GM21423 (cell line): Measurements from ENCODE around the gene PMEPA1.

Experiments
- ATAC-seq: cut with Tn5 transposase; IDR thresholded peaks from one replicate; pipeline ENCODE4 v1.9.1; 2021; ENCODE audit warnings: mild to moderate bottlenecking, moderate library complexity; ENCODE audit not compliant: unreplicated experiment

Gene PMEPA1

DNA sequence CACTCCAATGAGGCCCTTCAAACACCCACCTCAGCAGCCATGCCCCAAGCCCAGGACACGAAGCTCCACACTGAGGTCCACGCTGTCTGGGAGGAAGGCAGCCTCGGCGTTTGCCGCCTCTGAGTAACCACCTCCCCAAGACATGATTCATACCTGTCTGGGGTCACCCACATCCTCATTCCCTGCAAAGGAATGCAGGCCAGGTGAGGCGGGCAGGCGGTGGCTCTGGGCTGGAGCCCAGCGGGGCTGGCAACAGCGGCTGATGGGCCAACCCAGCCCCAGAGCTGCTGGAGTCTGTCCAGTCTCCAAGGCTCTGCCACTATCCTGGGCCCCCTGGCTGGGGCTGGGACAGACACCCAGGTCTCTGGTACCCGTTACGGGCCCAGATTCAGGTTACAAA, 14.8 kb downstream of the PMEPA1 start:
- no peak for ATAC-seq

DNA sequence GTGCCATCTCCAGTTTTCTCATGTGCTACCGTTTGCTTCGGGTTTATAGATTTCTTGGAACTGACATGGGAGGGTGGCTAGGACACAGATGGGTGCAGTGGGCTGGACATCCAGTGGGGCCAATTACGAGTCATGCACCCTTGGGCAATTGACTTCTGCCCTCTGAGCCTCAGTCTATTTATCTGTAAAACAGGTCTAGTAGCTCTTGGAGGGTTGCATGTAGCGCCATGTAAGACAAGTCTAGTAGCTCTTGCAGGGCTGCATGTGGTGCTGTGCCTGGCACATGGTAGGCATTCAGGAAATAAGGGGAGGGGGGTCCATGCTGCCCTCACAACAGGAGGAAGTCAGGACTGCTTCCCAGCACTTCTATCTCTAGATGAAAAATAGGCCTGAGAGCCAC, 15.3 kb downstream of the PMEPA1 start:
- ATAC-seq: no peak

DNA sequence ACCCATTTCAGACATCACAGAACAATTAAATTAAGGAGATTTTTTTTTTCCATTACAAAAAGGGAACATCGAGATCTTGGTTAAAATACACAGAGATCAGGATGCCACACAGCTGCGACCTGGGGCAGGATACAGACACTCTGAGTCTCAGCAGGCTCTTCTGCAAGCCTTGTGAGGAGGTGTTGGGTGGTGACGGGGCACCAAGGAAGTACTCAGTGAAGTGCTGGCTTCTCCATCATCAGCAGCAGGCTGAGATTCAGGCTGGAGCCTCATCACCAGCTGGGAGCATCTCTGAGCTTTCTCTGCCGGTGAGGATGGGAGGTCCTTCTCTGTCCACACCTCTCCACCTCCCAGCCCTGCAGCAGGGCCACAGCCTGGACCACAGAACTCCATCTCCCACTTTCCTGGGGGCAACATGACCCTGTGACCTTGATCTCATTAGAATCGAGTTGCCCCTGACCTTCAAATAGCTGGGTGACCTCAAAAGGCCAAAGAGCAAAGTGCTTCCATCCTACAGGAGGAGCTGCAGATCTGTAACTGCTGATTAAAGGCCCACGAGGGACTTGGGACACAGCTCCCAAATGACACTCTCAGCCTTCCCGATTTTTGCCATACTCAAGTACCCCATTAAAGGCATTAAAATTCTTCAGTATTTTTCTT, 16.0 kb downstream of the PMEPA1 start:
- ATAC-seq: no peak

- ATAC-seq: no peak
Measured at GRCh38 chr20:57693002-57693582, 16.7 kb downstream of the PMEPA1 start.

GRCh38 chr20:57692393-57692792, 17.4 kb downstream of the PMEPA1 start:
- no peak for ATAC-seq

DNA sequence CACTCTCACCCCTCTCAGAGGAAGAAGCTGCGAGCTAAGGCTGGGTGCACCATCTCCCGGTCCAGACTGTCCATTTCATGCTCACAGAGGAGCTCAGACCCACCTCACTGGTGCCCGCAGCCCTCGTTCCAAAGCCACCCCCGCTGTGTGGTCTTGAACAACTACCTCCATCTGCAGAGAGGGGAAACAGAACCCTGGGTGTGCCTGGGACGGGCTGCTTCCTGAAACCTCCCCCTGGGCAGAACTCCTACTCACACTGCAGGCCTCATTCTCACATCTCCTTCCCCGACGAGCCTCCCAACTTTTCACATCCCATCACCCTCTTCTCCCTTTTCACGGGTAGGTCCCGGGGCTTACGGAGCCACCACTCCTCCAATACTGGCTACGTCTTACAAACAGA, 18.1 kb downstream of the PMEPA1 start:
- no peak for ATAC-seq

DNA sequence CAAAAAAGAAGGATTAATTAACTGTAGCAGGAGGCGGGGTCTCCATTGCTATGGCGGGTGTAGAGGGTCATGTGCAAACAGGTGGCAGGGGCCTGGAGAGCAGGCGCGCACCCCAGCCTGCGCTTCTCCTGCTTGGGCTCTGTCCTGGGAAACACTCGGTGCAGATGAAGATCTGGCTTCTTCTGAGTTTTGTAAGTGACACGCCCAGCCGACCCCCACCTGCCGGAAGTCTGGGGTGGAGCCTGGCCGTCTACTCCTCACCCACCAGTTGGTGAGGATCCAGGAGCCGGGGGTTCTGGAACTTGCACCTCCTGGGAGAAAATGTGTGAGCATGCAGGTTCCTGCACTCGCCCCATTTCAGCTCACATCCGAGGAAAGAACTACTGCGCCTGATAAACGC, 19.3 kb downstream of the PMEPA1 start:
- ATAC-seq: no peak

- ATAC-seq: no peak
Measured at GRCh38 chr20:57689745-57690481, 19.9 kb downstream of the PMEPA1 start.

DNA sequence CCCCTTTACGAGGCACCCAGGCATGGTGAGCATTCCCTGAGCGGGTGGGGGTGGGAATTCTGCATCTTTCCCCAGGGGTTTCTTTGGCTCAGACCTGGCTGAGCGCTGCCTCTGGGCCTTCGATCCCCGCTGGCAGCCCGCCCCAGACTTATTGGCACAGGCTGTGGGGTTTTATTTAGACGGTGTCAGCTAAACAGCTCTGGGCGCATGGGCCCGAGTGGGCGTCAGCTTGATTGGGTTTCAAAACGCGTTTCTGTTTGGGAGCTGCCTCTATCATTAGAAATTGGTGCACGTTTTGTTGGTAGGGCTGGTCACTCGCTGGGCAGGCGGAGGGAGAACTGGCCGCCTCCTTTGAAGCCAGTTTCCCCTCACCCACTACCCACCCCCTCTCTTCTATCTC, 21.0 kb downstream of the PMEPA1 start:
- ATAC-seq: no peak

DNA sequence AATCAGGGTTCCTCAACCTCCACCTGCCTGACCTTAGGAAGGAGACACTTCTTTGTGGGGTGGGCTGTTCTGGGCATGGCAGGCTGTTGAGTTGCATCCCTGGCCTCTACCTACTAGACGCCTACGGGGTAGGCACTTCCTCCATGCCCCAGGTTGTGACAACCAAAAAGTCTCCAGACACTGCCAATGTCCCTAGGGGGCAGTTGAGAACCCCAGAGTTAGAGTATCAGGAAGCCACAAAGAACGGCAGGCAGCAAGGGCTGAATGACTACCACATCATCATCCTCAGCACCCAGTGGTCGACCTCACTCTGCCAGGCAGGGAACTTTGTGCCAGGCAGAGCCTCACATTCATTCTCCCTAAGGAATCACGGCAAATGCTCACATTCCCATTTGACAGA, 21.5 kb downstream of the PMEPA1 start:
- ATAC-seq: no peak

DNA sequence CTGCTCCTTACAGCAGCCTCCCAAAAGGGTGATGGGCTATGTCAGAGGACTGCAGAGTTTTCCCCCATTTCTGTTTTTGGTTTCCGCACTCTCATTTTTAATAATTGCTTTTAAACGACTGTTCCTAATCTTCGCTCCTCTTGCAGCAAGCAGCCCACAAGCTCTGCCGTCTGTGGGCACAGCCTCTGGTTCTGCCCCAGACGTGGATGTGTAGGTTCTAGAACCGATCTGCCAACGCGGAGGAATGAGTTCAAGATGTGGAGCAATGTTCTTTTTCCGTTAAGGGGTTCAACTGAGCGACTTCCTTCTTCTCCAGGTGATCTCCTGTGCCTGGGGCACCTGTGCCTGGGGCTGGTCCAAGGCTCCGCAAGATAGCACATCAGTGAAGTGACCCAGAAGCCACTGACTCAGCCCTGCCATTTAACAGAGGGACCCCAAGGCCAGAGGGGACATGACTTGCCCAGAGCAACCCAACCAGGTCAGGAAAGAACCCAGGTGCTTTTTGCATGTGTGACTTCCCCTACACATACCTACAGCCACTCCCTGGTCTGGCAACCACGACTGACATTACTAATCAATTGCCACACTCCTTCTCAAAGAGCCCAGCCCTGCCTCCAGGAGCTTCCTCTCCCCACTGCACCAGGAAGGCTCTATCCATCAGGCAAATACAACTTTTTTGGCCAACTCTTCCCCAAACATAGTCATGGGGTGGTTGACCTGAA, 22.7 kb downstream of the PMEPA1 start:
- no peak for ATAC-seq

DNA sequence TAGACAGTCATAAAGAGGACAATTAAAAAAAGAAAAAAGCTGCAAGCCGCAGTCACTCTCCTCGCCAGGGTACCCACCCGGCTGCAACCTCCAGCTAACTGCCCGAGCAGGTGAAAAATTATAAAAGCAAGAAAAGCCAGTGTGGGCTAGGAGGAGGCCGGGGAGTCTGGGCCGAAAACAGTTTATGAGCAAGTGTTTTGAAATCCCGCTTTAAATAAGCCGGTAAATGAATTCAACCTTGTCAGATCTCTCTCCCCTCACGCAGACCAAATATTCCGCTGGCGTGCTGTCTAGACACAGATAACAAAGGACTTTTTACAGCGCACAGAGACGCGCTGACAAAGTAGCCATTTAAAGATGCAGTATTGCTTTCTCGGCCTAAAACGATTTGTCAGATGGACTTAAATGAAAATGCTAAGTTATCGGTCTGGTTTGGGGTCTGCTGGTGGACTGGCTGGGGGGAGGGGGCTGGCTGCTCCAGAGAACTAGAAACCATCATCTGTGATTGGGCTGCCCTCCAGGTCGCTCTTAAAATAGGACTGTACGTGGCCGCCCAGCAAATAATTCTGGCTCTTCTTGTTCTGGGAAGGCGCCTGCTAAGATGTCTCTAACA, 24.6 kb downstream of the PMEPA1 start:
- no peak for ATAC-seq

- ATAC-seq: no peak
Measured at GRCh38 chr20:57684808-57685140, 25.0 kb downstream of the PMEPA1 start.

DNA sequence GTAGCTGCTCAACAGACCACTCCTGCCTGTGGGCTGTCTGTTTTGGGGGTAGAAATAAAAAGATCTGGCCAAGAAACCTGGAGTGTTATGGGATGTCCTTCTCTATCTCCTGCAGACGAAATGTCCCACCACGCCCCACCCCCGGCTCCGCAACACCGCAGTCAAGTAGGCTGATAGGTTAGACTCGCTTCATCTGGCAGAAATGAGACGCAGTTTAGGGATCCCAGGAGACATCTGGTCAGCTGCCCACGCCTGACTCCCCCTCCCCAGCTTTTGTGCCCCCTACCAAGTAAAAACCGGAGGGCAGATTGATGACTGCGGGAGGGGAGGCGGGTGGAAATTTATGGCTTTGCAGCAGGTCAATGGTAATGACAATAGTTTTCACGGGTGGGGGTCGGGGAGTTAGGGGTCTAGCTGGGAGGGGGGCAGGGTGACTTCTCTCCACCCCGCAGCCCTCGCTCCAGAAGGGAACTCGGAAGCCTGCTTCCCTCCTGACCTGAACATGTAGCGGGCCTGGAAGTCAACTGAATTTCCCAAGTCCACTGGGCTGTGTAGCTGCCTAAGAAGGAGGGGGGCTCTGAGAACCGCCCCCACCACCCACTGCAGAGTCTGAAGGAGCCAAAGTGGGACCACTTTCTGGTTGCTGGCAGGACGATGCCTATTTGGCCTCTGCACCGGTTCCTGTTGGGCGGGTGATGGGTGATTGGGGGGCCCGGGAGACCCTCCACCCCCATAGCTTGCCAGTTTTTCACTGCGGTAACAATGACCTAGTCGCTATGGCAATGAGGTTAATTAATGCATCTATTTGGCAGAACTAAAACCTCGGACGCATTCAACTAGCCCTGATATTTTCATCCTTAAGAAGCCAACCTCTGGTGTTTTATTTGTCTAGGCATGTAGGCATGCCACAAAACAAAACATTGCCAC, 25.7 kb downstream of the PMEPA1 start:
- no peak for ATAC-seq

GRCh38 chr20:57683287-57683686, 26.5 kb downstream of the PMEPA1 start:
- ATAC-seq: no peak

GRCh38 chr20:57682184-57683101, 27.4 kb downstream of the PMEPA1 start:
- peak; percentile 35 for ATAC-seq

DNA sequence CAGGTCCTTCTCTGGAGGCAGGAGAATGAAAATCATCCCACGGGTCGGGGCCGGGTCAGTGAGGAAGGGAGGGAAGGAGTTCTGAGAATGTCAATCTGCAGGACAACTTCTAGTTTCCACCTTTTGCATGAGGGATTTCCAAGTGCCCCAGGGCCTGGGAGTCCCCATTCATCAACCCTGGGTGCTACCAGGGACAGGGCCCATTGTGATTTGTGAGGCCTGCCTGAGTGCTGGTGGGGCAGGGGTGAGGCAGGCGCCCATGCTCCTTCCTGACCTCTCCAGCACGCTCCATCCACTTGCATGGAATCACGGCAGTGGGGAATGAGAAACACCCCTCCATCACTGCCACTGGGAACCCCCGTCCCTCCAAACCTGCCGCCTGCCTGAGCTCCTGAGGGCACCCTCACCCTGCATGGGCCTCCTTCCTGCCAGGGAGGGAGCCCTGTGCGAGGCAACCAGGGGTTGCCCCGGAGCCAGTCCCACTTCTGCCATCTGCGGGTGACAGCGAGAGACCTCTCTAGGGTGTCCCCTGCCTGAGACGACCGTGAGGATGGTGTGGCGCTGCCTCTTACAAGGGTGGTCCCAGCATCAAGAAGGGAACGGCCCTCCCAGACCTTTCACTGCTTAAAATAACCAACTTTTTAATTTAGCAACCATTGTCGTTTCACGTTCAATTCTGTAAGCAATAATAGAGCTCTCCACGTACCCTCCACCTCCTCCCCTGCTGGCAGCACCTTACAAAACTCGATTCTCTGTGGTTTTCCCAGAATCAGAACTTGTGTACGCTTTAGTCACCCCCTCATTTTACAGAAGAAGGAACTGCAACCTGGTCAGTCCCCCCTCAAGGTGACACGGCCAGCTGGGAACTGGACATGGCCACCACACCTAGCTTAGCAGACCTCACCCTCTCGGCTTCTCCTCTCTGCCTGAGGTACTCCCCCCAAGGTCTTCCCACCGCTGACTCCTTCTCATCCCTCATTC, 28.6 kb downstream of the PMEPA1 start:
- ATAC-seq: no peak

GRCh38 chr20:57680131-57680716, 29.6 kb downstream of the PMEPA1 start:
- peak; percentile 57 for ATAC-seq
